ENCODE results near the gene FOXQ1.

DNA sequence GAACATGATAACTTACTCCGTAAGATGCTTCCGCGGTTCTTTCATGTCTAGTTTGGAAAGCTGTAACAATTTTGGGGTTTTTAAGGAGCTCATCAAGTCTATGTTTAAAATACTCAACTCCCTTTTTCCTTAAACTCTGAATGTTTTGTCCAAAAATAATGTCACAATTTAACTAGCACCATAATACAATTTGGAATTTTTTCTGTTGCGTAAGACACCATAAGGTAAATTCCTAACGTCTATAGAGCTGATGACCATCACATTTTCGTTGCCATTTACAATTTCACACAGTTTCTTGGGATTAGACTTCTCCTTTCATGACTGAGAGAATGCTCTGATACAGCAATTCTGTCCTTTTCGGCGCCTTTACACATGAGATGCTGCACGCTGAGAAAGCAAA is 50.7 kb downstream of the FOXQ1 start:
- TF ChIP-seq, protein P1, sequence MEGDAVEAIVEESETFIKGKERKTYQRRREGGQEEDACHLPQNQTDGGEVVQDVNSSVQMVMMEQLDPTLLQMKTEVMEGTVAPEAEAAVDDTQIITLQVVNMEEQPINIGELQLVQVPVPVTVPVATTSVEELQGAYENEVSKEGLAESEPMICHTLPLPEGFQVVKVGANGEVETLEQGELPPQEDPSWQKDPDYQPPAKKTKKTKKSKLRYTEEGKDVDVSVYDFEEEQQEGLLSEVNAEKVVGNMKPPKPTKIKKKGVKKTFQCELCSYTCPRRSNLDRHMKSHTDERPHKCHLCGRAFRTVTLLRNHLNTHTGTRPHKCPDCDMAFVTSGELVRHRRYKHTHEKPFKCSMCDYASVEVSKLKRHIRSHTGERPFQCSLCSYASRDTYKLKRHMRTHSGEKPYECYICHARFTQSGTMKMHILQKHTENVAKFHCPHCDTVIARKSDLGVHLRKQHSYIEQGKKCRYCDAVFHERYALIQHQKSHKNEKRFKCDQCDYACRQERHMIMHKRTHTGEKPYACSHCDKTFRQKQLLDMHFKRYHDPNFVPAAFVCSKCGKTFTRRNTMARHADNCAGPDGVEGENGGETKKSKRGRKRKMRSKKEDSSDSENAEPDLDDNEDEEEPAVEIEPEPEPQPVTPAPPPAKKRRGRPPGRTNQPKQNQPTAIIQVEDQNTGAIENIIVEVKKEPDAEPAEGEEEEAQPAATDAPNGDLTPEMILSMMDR (IDR thresholded peaks at IDR 0.05): no peak
- no peak for TF ChIP-seq EZH2 (IDR thresholded peaks at IDR 0.05)
